ENCODE measurements around the gene WDR77. TPM values are rescaled to one million over a fixed set of nuclear protein-coding genes. Genes with fewer than 3 reads are reported as not detected.

The WDR77 gene
- total and polyA plus RNA-seq, 2 of the 4 experiments (the other 2 are of a cell fraction), result 80.8 to 87.0 TPM

- Histone ChIP-seq H3K4ac (ENCODE audit: low read depth, low read length) (no peak overlapping the region; the same call in 1 of the 2 replicates), H2AFZ (replicated peaks; ENCODE audit: low read length, poor library complexity) (no peak overlapping the region), H3K56ac (ENCODE audit: extremely low read depth, insufficient read depth, low read length) (no peak overlapping the region), H2BK15ac (ENCODE audit: low read depth, low read length) (no peak overlapping the region), H4K8ac (ENCODE audit: low read depth in 2 of 2, low read length in 2 of 2) (no peak overlapping the region), H3K4me3 (ENCODE audit: insufficient read depth, low read depth, low read length) (no peak overlapping the region), H3K23ac (ENCODE audit: low read depth, low read length) (no peak overlapping the region), H2BK20ac (ENCODE audit: low read depth, low read length) (no peak overlapping the region), H4K5ac (ENCODE audit: low read depth, low read length) (no peak overlapping the region), H2AK5ac (ENCODE audit: low read depth, low read length) (no peak overlapping the region), H3K9me1 (ENCODE audit: insufficient read depth, low read length) (no peaks in the 10 kb centered on the region), H3K27me3 (ENCODE audit: control insufficient read depth, insufficient read depth, low read length) (peaks cover 8% of the 10 kb centered on the region), H2BK120ac (ENCODE audit: low read depth, low read length) (no peak overlapping the region), H3K79me1 (ENCODE audit: low read depth in 1 of 2, low read length in 2 of 2) (no peaks in the 10 kb centered on the region), H3K9me3 (ENCODE audit: control insufficient read depth, insufficient read depth, low read length) (no peaks in the 10 kb centered on the region), H2BK5ac (ENCODE audit: low read depth, low read length, poor library complexity, severe bottlenecking) (no peak overlapping the region), H2AK9ac (replicated peaks; ENCODE audit: low read depth, low read length, poor library complexity) (no peak overlapping the region), H3K4me1 (ENCODE audit: control insufficient read depth, insufficient read depth, low read length) (no peaks in the 10 kb centered on the region), H3K36me3 (ENCODE audit: control insufficient read depth, insufficient read depth, low read length) (no peaks in the 10 kb centered on the region), H3K9ac (ENCODE audit: low read depth, low read length) (no peak overlapping the region), H3K18ac (ENCODE audit: low read depth, low read length) (no peak overlapping the region), H3K4me2 (ENCODE audit: low read depth, low read length) (no peak overlapping the region), H3K27ac (ENCODE audit: insufficient read depth, low read length) (no peak overlapping the region), H4K91ac (ENCODE audit: insufficient read depth, low read depth, low read length) (no peak overlapping the region), H3K14ac (replicated peaks; ENCODE audit: low read depth, low read length) (no peak overlapping the region), H4K20me1 (ENCODE audit: insufficient read depth, low read length) (no peaks in the 10 kb centered on the region)
- no peak for DNase-seq
- no CpG with 5 or more reads among the region's 6 CpGs for WGBS, 2 experiments (ENCODE audit: extremely low coverage in 2 of 2, insufficient read length in 1 of 2)
- intact Hi-C loops (cut with micrococcal nuclease), result no loop called here
- no peak for ATAC-seq (ENCODE audit: low read depth)
- no TSS peak for BruUV-seq (replicated peaks)
- no peak for TF ChIP-seq MXI1 (IDR thresholded peaks at IDR 0.05; ENCODE audit: borderline replicate concordance, low read depth, low read length)
- TF ChIP-seq FOS (IDR thresholded peaks at IDR 0.05; ENCODE audit: low read depth, low read length), result no peak
- no peak for TF ChIP-seq USF2 (IDR thresholded peaks at IDR 0.05; ENCODE audit: low read depth, low read length)
- TF ChIP-seq ELK1 (IDR thresholded peaks at IDR 0.05; ENCODE audit: borderline replicate concordance, low read depth, low read length), result no peak
- no peak for TF ChIP-seq MAFK (IDR thresholded peaks at IDR 0.05; ENCODE audit: low read depth, low read length)
- no peak for TF ChIP-seq RAD21 (IDR thresholded peaks at IDR 0.05; ENCODE audit: low read length)
- no peak for TF ChIP-seq RCOR1 (IDR thresholded peaks at IDR 0.05; ENCODE audit: insufficient replicate concordance, low read length)
- no peak for TF ChIP-seq POLR2A (IDR thresholded peaks at IDR 0.05; ENCODE audit: low read depth, low read length)
- no peak for TF ChIP-seq SMC3 (IDR thresholded peaks at IDR 0.05; ENCODE audit: low read depth, low read length)
- TF ChIP-seq CEBPB (IDR thresholded peaks at IDR 0.05; ENCODE audit: low read depth, low read length), result no peak
- no peak for TF ChIP-seq MAZ (IDR thresholded peaks at IDR 0.05; ENCODE audit: borderline replicate concordance, low read depth, low read length)
- no peak for TF ChIP-seq RFX5 (IDR thresholded peaks at IDR 0.05; ENCODE audit: low read depth, low read length)
- no peak for TF ChIP-seq CHD1 (IDR thresholded peaks at IDR 0.05; ENCODE audit: low read depth, low read length)
- ChIA-PET CTCF (interaction anchor here (0.6 to 0.9 kb wide), 2 partner anchors 22 to 229 kb away, joined by 5 to 7 read pairs; no protein-coding TSS in a partner anchor), POLR2A (ENCODE audit: unreplicated experiment) (no interaction called here)
- dilution Hi-C loops (cut with HindIII; ENCODE audit: low sequenced_read_pairs, unreplicated experiment), result no loop called here
- in situ Hi-C loops (cut with MboI; ENCODE audit: low sequenced_read_pairs), result loop anchor here (25.0 kb wide), 1 partner anchor 875 kb away; no protein-coding TSS in a partner anchor
Measured at GRCh38 chr1:111487133-111487532, 38.1 kb upstream of the WDR77 start.

All from IMR-90 (cell line).